HG02759 (cell line): ENCODE data around the gene HDAC9.

ENCODE experiments used
- ATAC-seq: cut with Tn5 transposase; IDR thresholded peaks from one replicate; pipeline ENCODE4 v1.9.1; 2021; ENCODE audit warnings: mild to moderate bottlenecking, moderate library complexity; ENCODE audit not compliant: unreplicated experiment

The HDAC9 gene

GRCh38 chr7:18653381-18654155 lies 158.0 kb downstream of the HDAC9 start:
- ATAC-seq, result no peak

- ATAC-seq, result no peak
These were observed 159.2 kb downstream of the HDAC9 start for GRCh38 chr7:18654709-18655108.

- no peak for ATAC-seq
These were observed 160.0 kb downstream of the HDAC9 start for GRCh38 chr7:18655506-18655905.

GRCh38 chr7:18655912-18656311 lies 160.4 kb downstream of the HDAC9 start:
- no peak for ATAC-seq

- no peak for ATAC-seq
These were observed 160.8 kb downstream of the HDAC9 start for GRCh38 chr7:18656362-18656761.

- ATAC-seq, result no peak
These were observed 164.2 kb downstream of the HDAC9 start for GRCh38 chr7:18659746-18660145.

GRCh38 chr7:18663321-18663720 lies 167.8 kb downstream of the HDAC9 start:
- ATAC-seq, result no peak

GRCh38 chr7:18666107-18666728 lies 170.7 kb downstream of the HDAC9 start:
- ATAC-seq, result peak; percentile 100

- no peak for ATAC-seq
These were observed 171.9 kb downstream of the HDAC9 start for GRCh38 chr7:18667466-18667865.

- ATAC-seq, result no peak
These were observed 175.6 kb downstream of the HDAC9 start for GRCh38 chr7:18671176-18671575.

GRCh38 chr7:18675579-18675978 lies 180.0 kb downstream of the HDAC9 start:
- no peak for ATAC-seq

- no peak for ATAC-seq
These were observed 183.7 kb downstream of the HDAC9 start for GRCh38 chr7:18679261-18679660.

GRCh38 chr7:18680576-18680975 lies 185.0 kb downstream of the HDAC9 start:
- no peak for ATAC-seq

GRCh38 chr7:18684916-18685315 lies 189.4 kb downstream of the HDAC9 start:
- no peak for ATAC-seq

- no peak for ATAC-seq
These were observed 190.4 kb downstream of the HDAC9 start for GRCh38 chr7:18685971-18686370.

- ATAC-seq, result no peak
These were observed 194.0 kb downstream of the HDAC9 start for GRCh38 chr7:18689551-18689950.

- no peak for ATAC-seq
These were observed 197.9 kb downstream of the HDAC9 start for GRCh38 chr7:18693406-18693805.

GRCh38 chr7:18693816-18694215 lies 198.3 kb downstream of the HDAC9 start:
- ATAC-seq, result no peak

- ATAC-seq, result no peak
These were observed 198.9 kb downstream of the HDAC9 start for GRCh38 chr7:18694484-18694883.

GRCh38 chr7:18694911-18695310 lies 199.4 kb downstream of the HDAC9 start:
- ATAC-seq, result no peak

- ATAC-seq, result no peak
These were observed 202.7 kb downstream of the HDAC9 start for GRCh38 chr7:18698258-18698734.

- ATAC-seq, result peak; percentile 60
These were observed 204.6 kb downstream of the HDAC9 start for GRCh38 chr7:18700147-18700546.
